ENCODE measurements around the gene CRCP. TPM values are rescaled to one million over a fixed set of nuclear protein-coding genes. Genes with fewer than 3 reads are reported as not detected.

CRCP gene
- total and polyA plus RNA-seq, 2 experiments from 2014 or later = 36.1 to 43.4 TPM

GRCh38 chr7:66167773-66168387, 53.2 kb downstream of the CRCP start:
- Histone ChIP-seq H3K27me3 (ENCODE audit: insufficient read depth) (no peaks in the 10 kb centered on the region), H3K79me2 (replicated peaks; ENCODE audit: insufficient read depth) (no peaks in the 10 kb centered on the region), H3K27ac (ENCODE audit: low read depth) (no peak overlapping the region), H2AFZ (no peak overlapping the region), H3K4me2 (no peak overlapping the region), H3K36me3 (ENCODE audit: insufficient read depth) (no peaks in the 10 kb centered on the region), H3F3A (replicated peaks; ENCODE audit: low read depth) (no peaks in the 10 kb centered on the region), H3K9me2 (ENCODE audit: insufficient read depth) (no peaks in the 10 kb centered on the region), H3K4me1 (ENCODE audit: insufficient read depth) (no peaks in the 10 kb centered on the region), H4K20me1 (replicated peaks; ENCODE audit: insufficient read depth) (no peaks in the 10 kb centered on the region), H3K4me3 (no peak overlapping the region)
- H3K36me3 Mint-ChIP-seq (ENCODE audit: low read depth) = no peaks in the 10 kb centered on the region
- no peak for TF ChIP-seq REST (IDR thresholded peaks at IDR 0.05; ENCODE audit: unreplicated experiment)
- no peaks in the 10 kb centered on the region for H3K4me1 Mint-ChIP-seq
- H3K4me3 Mint-ChIP-seq = no peak overlapping the region
- no peak for ATAC-seq
- no peaks in the 10 kb centered on the region for H3K27me3 Mint-ChIP-seq (ENCODE audit: insufficient read depth, low read depth, poor library complexity)
- no peak overlapping the region for H3K27ac Mint-ChIP-seq
- no peak for DNase-seq (ENCODE audit: low spot score)
- no peaks in the 10 kb centered on the region for H3K9me3 Mint-ChIP-seq

- Histone ChIP-seq H2AFZ (no peak overlapping the region), H3K27ac (ENCODE audit: low read depth) (no peak overlapping the region), H3K4me3 (no peak overlapping the region), H3F3A (replicated peaks; ENCODE audit: low read depth) (no peaks in the 10 kb centered on the region), H3K27me3 (ENCODE audit: insufficient read depth) (no peaks in the 10 kb centered on the region), H3K36me3 (ENCODE audit: insufficient read depth) (no peaks in the 10 kb centered on the region), H3K9me2 (ENCODE audit: insufficient read depth) (no peaks in the 10 kb centered on the region), H3K4me1 (ENCODE audit: insufficient read depth) (no peaks in the 10 kb centered on the region), H4K20me1 (replicated peaks; ENCODE audit: insufficient read depth) (no peaks in the 10 kb centered on the region), H3K79me2 (replicated peaks; ENCODE audit: insufficient read depth) (no peaks in the 10 kb centered on the region), H3K4me2 (no peak overlapping the region)
- no peak overlapping the region for H3K27ac Mint-ChIP-seq
- DNase-seq (ENCODE audit: low spot score) (no peak), ATAC-seq (no peak)
- peaks cover 1% of the 10 kb centered on the region for H3K27me3 Mint-ChIP-seq (ENCODE audit: insufficient read depth, low read depth, poor library complexity)
- H3K9me3 Mint-ChIP-seq = no peaks in the 10 kb centered on the region
- no peak overlapping the region for H3K4me3 Mint-ChIP-seq
- 0 out of 3 replicates have a peak, but pooled peaks cover under 1% of the 10 kb centered on the region for H3K4me1 Mint-ChIP-seq
- no peaks in the 10 kb centered on the region for H3K36me3 Mint-ChIP-seq (ENCODE audit: low read depth)
- no peak for TF ChIP-seq STAT1 (IDR thresholded peaks at IDR 0.05; ENCODE audit: unreplicated experiment)
- no peak for TF ChIP-seq ZNF331 (CRISPR knock-in tag; IDR thresholded peaks at IDR 0.05; ENCODE audit: low read depth)
- TF ChIP-seq ETS1 (IDR thresholded peaks at IDR 0.05) = no peak
- TF ChIP-seq ZNF462 (CRISPR knock-in tag; IDR thresholded peaks at IDR 0.05) = no peak
- TF ChIP-seq POLR2AphosphoS5 (IDR thresholded peaks at IDR 0.05; ENCODE audit: low read depth) = no peak
- no peak for TF ChIP-seq REST (IDR thresholded peaks at IDR 0.05; ENCODE audit: unreplicated experiment)
Measured at GRCh38 chr7:66169616-66170015, 55.0 kb downstream of the CRCP start.
